HG03558 (cell line): ENCODE measurements around the gene MRTFA.
"Not testable (repeated sequence)": the region's sequence is repeated elsewhere in the genome, so short reads cannot be mapped to it uniquely, and the experiment has no call there.

ENCODE experiments used
- ATAC-seq: cut with Tn5 transposase; IDR thresholded peaks from one replicate; pipeline ENCODE4 v1.9.1; 2021; ENCODE audit warnings: moderate number of reproducible peaks; ENCODE audit not compliant: unreplicated experiment; ENCODE audit errors: extremely low read depth

The MRTFA gene

GRCh38 chr22:40661671-40662070 is 25.2 kb upstream of the MRTFA start:
- no peak for ATAC-seq

- no peak for ATAC-seq
Measured at GRCh38 chr22:40660730-40661129, 24.2 kb upstream of the MRTFA start.

- ATAC-seq: no peak
Measured at GRCh38 chr22:40659166-40659565, 22.6 kb upstream of the MRTFA start.

GRCh38 chr22:40656651-40657050 is 20.1 kb upstream of the MRTFA start:
- ATAC-seq: not testable (repeated sequence)

- not testable (repeated sequence) for ATAC-seq
Measured at GRCh38 chr22:40655941-40656340, 19.4 kb upstream of the MRTFA start.

- ATAC-seq: no peak
Measured at GRCh38 chr22:40654522-40655167, 18.1 kb upstream of the MRTFA start.

- ATAC-seq: no peak
Measured at GRCh38 chr22:40653361-40653760, 16.8 kb upstream of the MRTFA start.

- peak; percentile 37 for ATAC-seq
Measured at GRCh38 chr22:40651563-40652501, 15.3 kb upstream of the MRTFA start.

GRCh38 chr22:40651057-40651456 is 14.5 kb upstream of the MRTFA start:
- no peak for ATAC-seq

GRCh38 chr22:40648386-40648785 is 11.9 kb upstream of the MRTFA start:
- no peak for ATAC-seq

- no peak for ATAC-seq
Measured at GRCh38 chr22:40645579-40646197, 9.2 kb upstream of the MRTFA start.

GRCh38 chr22:40642316-40642715 is 5.8 kb upstream of the MRTFA start:
- ATAC-seq: no peak

GRCh38 chr22:40641269-40641668 is 4.8 kb upstream of the MRTFA start:
- no peak for ATAC-seq

- ATAC-seq: no peak
Measured at GRCh38 chr22:40638261-40638660, 1.7 kb upstream of the MRTFA start.

GRCh38 chr22:40637183-40638150 is 948 bp upstream of the MRTFA start:
- no peak for ATAC-seq

- ATAC-seq: no peak
Measured at GRCh38 chr22:40635940-40636379, 559 bp downstream of the MRTFA start.

GRCh38 chr22:40635043-40635939 is 1.2 kb downstream of the MRTFA start:
- ATAC-seq: no peak

- ATAC-seq: no peak
Measured at GRCh38 chr22:40634119-40634903, 2.2 kb downstream of the MRTFA start.
